WI38 (cell line): Measurements from ENCODE around the gene STX2.

Experiments used
- H3K4me3 ChIP-seq: 2 replicates; pipeline ENCODE4 v1.5.1; 2011; ENCODE audit warnings: low read depth, mild to moderate bottlenecking, control low read depth, low read length
- TF ChIP-seq, protein P1 (sequence below): IDR thresholded peaks from 2 replicates; pipeline ENCODE4 v1.5.1; 2012; ENCODE audit warnings: low read depth, mild to moderate bottlenecking, control low read depth, low read length

Gene STX2

DNA sequence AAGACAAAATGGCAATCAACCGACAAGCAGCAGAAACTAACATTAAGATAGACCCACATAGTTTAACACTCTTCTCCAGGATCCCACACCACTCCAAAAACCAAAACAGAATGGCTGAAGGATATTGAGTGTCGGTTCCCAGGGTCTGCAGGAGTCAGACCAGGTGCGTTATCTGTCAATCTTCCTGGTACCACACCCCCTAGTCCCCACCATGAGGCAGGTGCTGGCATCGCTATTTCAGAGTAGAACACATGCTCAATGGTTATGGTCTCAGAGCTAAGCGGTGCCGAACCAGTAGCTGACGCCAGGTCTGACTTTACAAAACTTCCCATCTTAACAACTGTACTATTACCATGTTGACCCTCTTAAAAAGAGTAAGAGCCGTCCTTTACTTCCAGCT is 10.2 kb downstream of the STX2 start:
- TF ChIP-seq, protein P1, sequence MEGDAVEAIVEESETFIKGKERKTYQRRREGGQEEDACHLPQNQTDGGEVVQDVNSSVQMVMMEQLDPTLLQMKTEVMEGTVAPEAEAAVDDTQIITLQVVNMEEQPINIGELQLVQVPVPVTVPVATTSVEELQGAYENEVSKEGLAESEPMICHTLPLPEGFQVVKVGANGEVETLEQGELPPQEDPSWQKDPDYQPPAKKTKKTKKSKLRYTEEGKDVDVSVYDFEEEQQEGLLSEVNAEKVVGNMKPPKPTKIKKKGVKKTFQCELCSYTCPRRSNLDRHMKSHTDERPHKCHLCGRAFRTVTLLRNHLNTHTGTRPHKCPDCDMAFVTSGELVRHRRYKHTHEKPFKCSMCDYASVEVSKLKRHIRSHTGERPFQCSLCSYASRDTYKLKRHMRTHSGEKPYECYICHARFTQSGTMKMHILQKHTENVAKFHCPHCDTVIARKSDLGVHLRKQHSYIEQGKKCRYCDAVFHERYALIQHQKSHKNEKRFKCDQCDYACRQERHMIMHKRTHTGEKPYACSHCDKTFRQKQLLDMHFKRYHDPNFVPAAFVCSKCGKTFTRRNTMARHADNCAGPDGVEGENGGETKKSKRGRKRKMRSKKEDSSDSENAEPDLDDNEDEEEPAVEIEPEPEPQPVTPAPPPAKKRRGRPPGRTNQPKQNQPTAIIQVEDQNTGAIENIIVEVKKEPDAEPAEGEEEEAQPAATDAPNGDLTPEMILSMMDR, result no peak
- no peak overlapping the region for H3K4me3 ChIP-seq

- TF ChIP-seq, protein P1, result no peak
These were observed 11.6 kb downstream of the STX2 start for GRCh38 chr12:130827432-130827831.

GRCh38 chr12:130826151-130826801 is 12.8 kb downstream of the STX2 start:
- no peak overlapping the region for H3K4me3 ChIP-seq
- TF ChIP-seq, protein P1, result peak; percentile 62; the same call in 1 of the 2 replicates

More at GRCh38 chr12:130827432-130827831, 11.6 kb downstream of the STX2 start:
- no peak overlapping the region for H3K4me3 ChIP-seq

DNA sequence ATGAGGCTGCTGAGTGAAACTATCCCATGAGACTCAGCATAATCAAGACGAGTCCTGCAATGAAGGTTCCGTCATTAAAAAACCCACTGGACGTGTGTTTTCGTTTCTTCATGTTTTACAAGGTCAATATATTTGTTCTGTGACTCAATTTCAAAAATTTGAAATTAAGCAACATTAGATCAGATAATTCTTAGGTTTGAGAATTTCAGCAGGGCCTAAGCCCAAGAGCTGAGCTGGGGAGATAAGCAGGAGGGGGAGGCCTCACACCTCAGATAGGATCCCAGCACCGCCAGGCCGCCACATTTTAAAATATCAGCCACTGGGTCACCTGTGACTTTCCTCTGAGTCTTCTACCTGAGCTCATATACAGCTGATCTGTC is 13.3 kb downstream of the STX2 start:
- TF ChIP-seq, protein P1, result no peak
- H3K4me3 ChIP-seq, result no peak overlapping the region

- TF ChIP-seq, protein P1, result no peak
These were observed 19.4 kb downstream of the STX2 start for GRCh38 chr12:130819681-130820080.

DNA sequence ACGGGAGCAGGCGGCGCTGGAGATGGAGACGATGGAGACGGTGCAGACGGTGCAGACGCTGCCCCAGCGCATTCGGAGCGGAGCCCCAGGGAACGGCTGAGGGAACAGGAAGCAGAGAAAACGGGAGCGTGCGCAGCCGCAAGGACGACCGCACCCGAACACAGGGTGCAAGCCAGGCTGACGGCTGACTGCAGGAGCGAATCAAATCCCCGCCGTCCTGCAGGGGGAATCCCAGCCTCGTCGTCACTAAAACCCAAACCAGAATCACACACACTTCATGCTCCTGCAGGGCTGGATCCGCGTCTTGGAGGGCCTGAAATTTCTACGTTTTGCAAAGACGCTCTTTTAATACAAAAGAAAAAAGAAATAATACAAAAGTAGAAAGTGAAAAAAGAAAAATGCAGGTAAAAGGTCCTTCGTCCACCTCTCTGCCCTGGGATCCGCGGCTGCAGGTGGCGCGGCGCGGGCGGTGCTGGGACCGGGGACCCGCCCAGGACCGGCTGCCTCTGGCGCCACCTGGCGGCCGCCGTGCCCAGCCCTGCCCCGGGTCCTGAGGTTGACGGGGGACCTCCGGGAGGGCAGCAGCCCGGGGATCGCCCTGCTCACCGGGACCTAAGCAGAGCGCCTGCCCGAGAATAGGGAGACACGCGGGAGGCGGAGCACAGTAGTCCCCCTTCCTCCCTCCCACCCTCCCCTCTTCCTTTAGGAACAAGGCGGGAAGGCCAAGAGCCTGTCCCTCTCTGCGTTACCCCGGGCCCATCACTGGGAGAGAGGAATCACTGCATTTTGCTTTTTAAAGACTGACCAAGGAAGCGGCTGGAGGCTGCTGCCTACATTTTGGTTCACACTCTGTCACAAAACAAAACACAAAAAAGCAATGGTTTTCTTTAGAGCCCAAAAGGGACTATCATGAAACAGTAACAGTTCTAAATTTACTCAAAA is 20.1 kb downstream of the STX2 start:
- TF ChIP-seq, protein P1, result no peak
- no peak overlapping the region for H3K4me3 ChIP-seq

More at GRCh38 chr12:130819681-130820080, 19.4 kb downstream of the STX2 start:
- no peak overlapping the region for H3K4me3 ChIP-seq

DNA sequence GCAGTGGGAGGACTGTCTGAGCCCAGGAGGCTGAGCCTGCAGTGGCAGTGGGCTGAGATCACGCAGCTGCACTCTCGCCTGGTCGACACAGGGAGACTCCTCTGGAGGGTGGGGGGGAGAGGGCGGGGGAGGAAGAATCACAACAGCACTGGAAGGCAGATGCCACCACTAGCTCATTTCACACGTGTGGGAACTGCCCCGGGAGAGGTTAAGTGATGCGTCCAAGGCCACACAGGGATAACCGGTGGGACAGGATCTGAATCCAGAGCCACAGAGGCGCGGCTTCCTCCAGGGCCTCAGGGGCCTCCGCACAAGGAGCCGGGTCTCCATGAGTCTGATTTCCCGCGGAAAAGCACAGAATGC is 20.8 kb downstream of the STX2 start:
- H3K4me3 ChIP-seq, result no peak overlapping the region

More for the DNA sequence above, 20.8 kb downstream of the STX2 start:
- TF ChIP-seq, protein P1, result no peak
